ENCODE data around the gene CLSTN2. TPM values are rescaled to one million over a fixed set of nuclear protein-coding genes. Genes with fewer than 3 reads are reported as not detected.

The CLSTN2 gene
- total and polyA plus RNA-seq, 2 of the 8 experiments (the other 6 are each of a cell fraction or from before 2014, with no cell fraction given), result 0.39 to 0.52 TPM

GRCh38 chr3:140147965-140148490 is 213.0 kb downstream of the CLSTN2 start:
- Histone ChIP-seq H4K20me1 (replicated peaks in 1 of 2; ENCODE audit: control insufficient read depth in 1 of 2, insufficient read depth in 2 of 2, low read length in 2 of 2) (no peaks in the 10 kb centered on the region), H3K23ac (ENCODE audit: insufficient read length) (no peak overlapping the region), H3K79me2 (ENCODE audit: control insufficient read depth in 1 of 2, insufficient read depth in 2 of 2, low read length in 2 of 2) (no peaks in the 10 kb centered on the region), H2BK15ac (ENCODE audit: low read length) (no peak overlapping the region), H2BK20ac (ENCODE audit: low read length) (no peak overlapping the region), H3K14ac (ENCODE audit: insufficient read length) (no peak overlapping the region), H2BK5ac (ENCODE audit: low read depth, low read length) (no peak overlapping the region), H3K23me2 (ENCODE audit: low read depth, low read length) (no peaks in the 10 kb centered on the region), H3K9ac (replicated peaks in 1 of 4; ENCODE audit: extremely low read depth in 1 of 4, low read depth in 3 of 4, low read length in 3 of 4) (no peak overlapping the region), H3K18ac (ENCODE audit: extremely low read depth, low read length) (no peak overlapping the region), H4K91ac (replicated peaks; ENCODE audit: insufficient read length, low read length) (no peak overlapping the region), H3K79me1 (ENCODE audit: low read depth, low read length) (no peaks in the 10 kb centered on the region), H3K9me3 (ENCODE audit: insufficient read depth in 2 of 2, low read depth in 1 of 2, low read length in 1 of 2) (no peaks in the 10 kb centered on the region), H3K56ac (replicated peaks; ENCODE audit: insufficient read length, low read depth, low read length) (no peak overlapping the region), H4K5ac (ENCODE audit: insufficient read length, low read depth, low read length) (no peak overlapping the region), H2AK5ac (ENCODE audit: low read depth, low read length) (no peak overlapping the region), H4K8ac (ENCODE audit: extremely low read depth, insufficient read depth, low read length) (no peak overlapping the region), H3K4me1 (replicated peaks in 1 of 4; ENCODE audit: control insufficient read depth in 3 of 4, insufficient read depth in 4 of 4, low read length in 3 of 4) (no peaks in the 10 kb centered on the region), H3K36me3 (ENCODE audit: control insufficient read depth in 2 of 4, insufficient read depth in 4 of 4, low read length in 3 of 4) (no peaks in the 10 kb centered on the region), H2BK12ac (ENCODE audit: low read depth, low read length) (no peak overlapping the region), H2AFZ (ENCODE audit: low read length) (no peak overlapping the region), H3K27me3 (replicated peaks in 1 of 4; ENCODE audit: control insufficient read depth in 3 of 4, extremely low read depth in 1 of 4, insufficient read depth in 3 of 4, low read length in 3 of 4) (no peaks in the 10 kb centered on the region), H3K4ac (replicated peaks; ENCODE audit: insufficient read length, low read depth, low read length) (no peak overlapping the region), H3K4me2 (ENCODE audit: insufficient read depth in 1 of 2, low read depth in 2 of 2, low read length in 2 of 2) (no peak overlapping the region), H3K4me3 (ENCODE audit: extremely low read depth in 1 of 4, insufficient read depth in 2 of 4, low read depth in 3 of 4, low read length in 4 of 4) (no peak overlapping the region), H3K27ac (ENCODE audit: low read depth, low read length) (no peak overlapping the region), H2BK120ac (replicated peaks; ENCODE audit: low read depth, low read length) (no peak overlapping the region)
- no peak for TF ChIP-seq USF2 (IDR thresholded peaks at IDR 0.05; ENCODE audit: low read length)
- no peak for TF ChIP-seq BRCA1 (IDR thresholded peaks at IDR 0.05; ENCODE audit: low read depth, low read length)
- no peak for TF ChIP-seq KDM4A (IDR thresholded peaks at IDR 0.05; ENCODE audit: low read depth, low read length, severe bottlenecking)
- TF ChIP-seq RFX5 (IDR thresholded peaks at IDR 0.05; ENCODE audit: borderline replicate concordance, low read depth, low read length), result no peak
- TF ChIP-seq TAF7 (optimal IDR thresholded peaks at IDR 0.05; ENCODE audit: borderline replicate concordance, low read depth, low read length), result no peak
- TF ChIP-seq E2F6 (IDR thresholded peaks at IDR 0.05), result no peak
- no peak for TF ChIP-seq NRF1 (IDR thresholded peaks at IDR 0.05; ENCODE audit: low read depth, low read length)
- CTCF ChIA-PET (ENCODE audit: partially characterized antibody), result interaction anchor here (1.2 to 3.3 kb wide), 2 partner anchors 9 to 20 kb away, joined by 6 to 16 read pairs; no protein-coding TSS in a partner anchor
- 86% methylated on average over 4 of the region's 4 CpGs; no CpG with 5 or more reads in 1 of the 2 experiments for WGBS, 2 experiments (ENCODE audit: extremely low coverage in 1 of 2, insufficient coverage in 1 of 2, insufficient read length in 1 of 2, insufficient replicate concordance in 2 of 2, low coverage in 1 of 2, low lambda C conversion rate in 2 of 2, missing lambda C conversion rate in 1 of 2)
- FAIRE-seq, result no peak
- peak in 1 of 2 experiments; percentile 24 for DNase-seq (ENCODE audit: low read depth in 1 of 2, low spot score in 2 of 2)
- POLR2A ChIA-PET (ENCODE audit: partially characterized antibody), result no interaction called here

Measured in H1 (cell line).